GM06990 (cell line): ENCODE measurements around the gene LYZL6.

ENCODE experiments used
- DNase-seq: peaks from one replicate; pipeline ENCODE4 v3.0.0-alpha.2; 2011; ENCODE audit not compliant: insufficient read length; ENCODE audit errors: extremely low read depth
- H3K27me3 ChIP-seq: replicated peaks from 2 replicates; pipeline ENCODE4 v1.6.0; 2011; ENCODE audit warnings: low read length; ENCODE audit not compliant: control insufficient read depth, insufficient read depth
- H3K36me3 ChIP-seq: 2 replicates; pipeline ENCODE4 v1.5.1; 2011; ENCODE audit warnings: low read length; ENCODE audit not compliant: control insufficient read depth, insufficient read depth
- H3K4me3 ChIP-seq: replicated peaks from 2 replicates; pipeline ENCODE4 v1.5.1; 2011; ENCODE audit warnings: low read depth, mild to moderate bottlenecking, control low read depth, low read length
- CTCF ChIP-seq: IDR thresholded peaks from 2 replicates; pipeline ENCODE4 v1.5.1; 2011; ENCODE audit warnings: low read length, control low read depth, mild to moderate bottlenecking, inconsistent platforms; ENCODE audit not compliant: insufficient read depth, poor library complexity, severe bottlenecking

The LYZL6 gene

GRCh38 chr17:35892091-35893035 is 51.1 kb downstream of the LYZL6 start:
- TF ChIP-seq CTCF: no peak
- Histone ChIP-seq H3K27me3 (no peaks in the 10 kb centered on the region), H3K36me3 (no peaks in the 10 kb centered on the region), H3K4me3 (no peak overlapping the region)
- DNase-seq: peak; percentile 48

GRCh38 chr17:35891269-35891668 is 52.2 kb downstream of the LYZL6 start:
- no peak for DNase-seq

GRCh38 chr17:35890774-35891155 is 52.7 kb downstream of the LYZL6 start:
- DNase-seq: no peak

More at GRCh38 chr17:35891269-35891668, 52.2 kb downstream of the LYZL6 start:
- no peaks in the 10 kb centered on the region for H3K36me3 ChIP-seq
- TF ChIP-seq CTCF: no peak
- H3K27me3 ChIP-seq: no peaks in the 10 kb centered on the region
- H3K4me3 ChIP-seq: no peak overlapping the region

GRCh38 chr17:35889818-35890773 is 53.4 kb downstream of the LYZL6 start:
- H3K36me3 ChIP-seq: no peaks in the 10 kb centered on the region
- no peak for DNase-seq
- TF ChIP-seq CTCF: no peak
- no peaks in the 10 kb centered on the region for H3K27me3 ChIP-seq
- no peak overlapping the region for H3K4me3 ChIP-seq

More at GRCh38 chr17:35890774-35891155, 52.7 kb downstream of the LYZL6 start:
- no peaks in the 10 kb centered on the region for H3K36me3 ChIP-seq
- no peaks in the 10 kb centered on the region for H3K27me3 ChIP-seq
- TF ChIP-seq CTCF: no peak
- no peak overlapping the region for H3K4me3 ChIP-seq

GRCh38 chr17:35889241-35889640 is 54.3 kb downstream of the LYZL6 start:
- Histone ChIP-seq H3K36me3 (no peaks in the 10 kb centered on the region), H3K4me3 (no peak overlapping the region), H3K27me3 (no peaks in the 10 kb centered on the region)
- TF ChIP-seq CTCF: no peak
- no peak for DNase-seq
